ENCODE data around the gene CCR5.

Gene CCR5

GRCh38 chr3:46368569-46368968 lies 2.2 kb upstream of the CCR5 start:
- ChIA-PET POLR2A (no interaction called here), CTCF (interaction anchor here (1.6 kb wide), 1 partner anchor 92 kb away, joined by 5 read pairs; no protein-coding TSS in a partner anchor)
- no peak for DNase-seq (ENCODE audit: extremely low spot score)
- TF ChIP-seq SP1 (IDR thresholded peaks at IDR 0.05) (no peak), ARNT (IDR thresholded peaks at IDR 0.05) (no peak), LEF1 (IDR thresholded peaks at IDR 0.05; ENCODE audit: borderline replicate concordance) (no peak), FOXK2 (IDR thresholded peaks at IDR 0.05) (no peak), PKNOX1 (IDR thresholded peaks at IDR 0.05) (no peak), BHLHE40 (IDR thresholded peaks at IDR 0.05; ENCODE audit: borderline replicate concordance) (no peak), SUZ12 (IDR thresholded peaks at IDR 0.05) (no peak), FOXM1 (IDR thresholded peaks at IDR 0.05; ENCODE audit: borderline replicate concordance) (no peak), ZNF384 (IDR thresholded peaks at IDR 0.05) (no peak), NFRKB (IDR thresholded peaks at IDR 0.05) (no peak), HDGF (IDR thresholded peaks at IDR 0.05; ENCODE audit: borderline replicate concordance) (no peak), TARDBP (IDR thresholded peaks at IDR 0.05) (no peak), ELF4 (IDR thresholded peaks at IDR 0.05) (no peak)

- TF ChIP-seq PKNOX1 (IDR thresholded peaks at IDR 0.05) (no peak), ARNT (IDR thresholded peaks at IDR 0.05) (no peak), FOXM1 (IDR thresholded peaks at IDR 0.05; ENCODE audit: borderline replicate concordance) (no peak), BHLHE40 (IDR thresholded peaks at IDR 0.05; ENCODE audit: borderline replicate concordance) (no peak), LEF1 (IDR thresholded peaks at IDR 0.05; ENCODE audit: borderline replicate concordance) (no peak), NFRKB (IDR thresholded peaks at IDR 0.05) (no peak), SP1 (IDR thresholded peaks at IDR 0.05) (no peak), CTBP1 (IDR thresholded peaks at IDR 0.05; ENCODE audit: borderline replicate concordance) (no peak), FOXK2 (IDR thresholded peaks at IDR 0.05) (no peak), ELF4 (IDR thresholded peaks at IDR 0.05) (no peak), TARDBP (IDR thresholded peaks at IDR 0.05) (no peak), ZNF384 (IDR thresholded peaks at IDR 0.05) (no peak), HDGF (IDR thresholded peaks at IDR 0.05; ENCODE audit: borderline replicate concordance) (no peak), L3MBTL2 (conservative IDR thresholded peaks at IDR 0.05) (no peak), SUZ12 (IDR thresholded peaks at IDR 0.05) (no peak), FOXA1 (IDR thresholded peaks at IDR 0.05) (no peak)
- CTCF ChIA-PET, result interaction anchor here (1.5 to 1.6 kb wide), 2 partner anchors 92 to 290 kb away, joined by 5 read pairs; no protein-coding TSS in a partner anchor
- DNase-seq (ENCODE audit: extremely low spot score), result no peak
- POLR2A ChIA-PET, result no interaction called here
Measured at GRCh38 chr3:46369151-46369550, 1.6 kb upstream of the CCR5 start.

GRCh38 chr3:46369675-46370132 lies 1.0 kb upstream of the CCR5 start:
- ChIA-PET POLR2A (no interaction called here), CTCF (interaction anchor here (0.6 to 1.6 kb wide), 3 partner anchors 10 to 291 kb away, joined by 3 to 5 read pairs (median 5); no protein-coding TSS in a partner anchor)

GRCh38 chr3:46371519-46372340 lies 984 bp downstream of the CCR5 start:
- no peak for DNase-seq (ENCODE audit: extremely low spot score)
- ChIA-PET POLR2A (no interaction called here), CTCF (no interaction called here)
- TF ChIP-seq L3MBTL2 (conservative IDR thresholded peaks at IDR 0.05) (no peak), ELF4 (IDR thresholded peaks at IDR 0.05) (no peak), BHLHE40 (IDR thresholded peaks at IDR 0.05; ENCODE audit: borderline replicate concordance) (no peak), CTBP1 (IDR thresholded peaks at IDR 0.05; ENCODE audit: borderline replicate concordance) (no peak), ZNF384 (IDR thresholded peaks at IDR 0.05) (no peak), HDGF (IDR thresholded peaks at IDR 0.05; ENCODE audit: borderline replicate concordance) (no peak), TARDBP (IDR thresholded peaks at IDR 0.05) (no peak), SUZ12 (IDR thresholded peaks at IDR 0.05) (no peak), PKNOX1 (IDR thresholded peaks at IDR 0.05) (no peak), FOXA1 (IDR thresholded peaks at IDR 0.05) (no peak), ARNT (IDR thresholded peaks at IDR 0.05) (no peak), LEF1 (IDR thresholded peaks at IDR 0.05; ENCODE audit: borderline replicate concordance) (no peak), SP1 (IDR thresholded peaks at IDR 0.05) (no peak)

More at GRCh38 chr3:46369675-46370132, 1.0 kb upstream of the CCR5 start:
- TF ChIP-seq HDGF (IDR thresholded peaks at IDR 0.05; ENCODE audit: borderline replicate concordance), result no peak
- no peak for DNase-seq (ENCODE audit: extremely low spot score)

GRCh38 chr3:46372492-46373359 lies 2.0 kb downstream of the CCR5 start:
- ChIA-PET CTCF (no interaction called here), POLR2A (no interaction called here)
- DNase-seq (ENCODE audit: extremely low spot score), result peak; percentile 32
- TF ChIP-seq NFRKB (IDR thresholded peaks at IDR 0.05), result no peak
- no peak for TF ChIP-seq SP1 (IDR thresholded peaks at IDR 0.05)
- no peak for TF ChIP-seq LEF1 (IDR thresholded peaks at IDR 0.05; ENCODE audit: borderline replicate concordance)
- no peak for TF ChIP-seq FOXK2 (IDR thresholded peaks at IDR 0.05)
- no peak for TF ChIP-seq ARNT (IDR thresholded peaks at IDR 0.05)
- no peak for TF ChIP-seq TARDBP (IDR thresholded peaks at IDR 0.05)
- TF ChIP-seq SUZ12 (IDR thresholded peaks at IDR 0.05), result no peak
- TF ChIP-seq L3MBTL2 (conservative IDR thresholded peaks at IDR 0.05), result no peak
- TF ChIP-seq HDGF (IDR thresholded peaks at IDR 0.05; ENCODE audit: borderline replicate concordance), result no peak
- TF ChIP-seq FOXA1 (IDR thresholded peaks at IDR 0.05), result no peak
